Ectodermal cell (in vitro differentiated cells): ENCODE data around the gene CHRD.

Experiments
- H3K27ac ChIP-seq: 2 replicates; pipeline ENCODE4 v1.7.0; 2013; ENCODE audit warnings: mild to moderate bottlenecking, low read depth, low read length; ENCODE audit not compliant: insufficient read depth, poor library complexity, severe bottlenecking
- H3K27me3 ChIP-seq: 2 replicates; pipeline ENCODE4 v1.7.0; 2013; ENCODE audit warnings: mild to moderate bottlenecking, low read length; ENCODE audit not compliant: insufficient read depth, control insufficient read depth, poor library complexity, severe bottlenecking
- H3K36me3 ChIP-seq: one replicate; pipeline ENCODE4 v1.7.0; 2013; ENCODE audit warnings: low read length; ENCODE audit not compliant: control insufficient read depth, insufficient read depth
- H3K4me1 ChIP-seq: one replicate; pipeline ENCODE4 v1.7.0; 2013; ENCODE audit warnings: low read length; ENCODE audit not compliant: control insufficient read depth, insufficient read depth
- H3K4me3 ChIP-seq: 2 replicates; pipeline ENCODE4 v1.7.0; 2013; ENCODE audit warnings: low read depth, low read length, control low read depth; ENCODE audit not compliant: insufficient read depth
- H3K9me3 ChIP-seq: 2 replicates; pipeline ENCODE4 v1.7.0; 2013; ENCODE audit warnings: mild to moderate bottlenecking, low read length, moderate library complexity; ENCODE audit not compliant: control insufficient read depth
- WGBS, 2 experiments: methylation state at CpG; one replicate each; pipeline ENCODE4 v1.1.7; 2013; ENCODE audit warnings: missing lambda C conversion rate in 2 of 2; 5-methylcytosine and 5-hydroxymethylcytosine counted together

The CHRD gene

GRCh38 chr3:184347321-184348056 lies 32.4 kb upstream of the CHRD start:
- WGBS, 2 experiments, result 92 to 93% methylated on average over 12 of the region's 12 CpGs
- H3K27ac ChIP-seq, result no peak overlapping the region
- H3K9me3 ChIP-seq, result no peaks in the 10 kb centered on the region
- no peaks in the 10 kb centered on the region for H3K27me3 ChIP-seq
- peaks cover 10% of the 10 kb centered on the region for H3K36me3 ChIP-seq
- no peak overlapping the region for H3K4me3 ChIP-seq
- peaks cover 36% of the 10 kb centered on the region for H3K4me1 ChIP-seq

GRCh38 chr3:184348057-184348382 lies 31.8 kb upstream of the CHRD start:
- Histone ChIP-seq H3K36me3 (peaks cover 13% of the 10 kb centered on the region), H3K27me3 (no peaks in the 10 kb centered on the region), H3K27ac (no peak overlapping the region), H3K9me3 (no peaks in the 10 kb centered on the region), H3K4me1 (peaks cover 36% of the 10 kb centered on the region), H3K4me3 (no peak overlapping the region)
- 90 to 91% methylated on average over 4 of the region's 4 CpGs for WGBS, 2 experiments

GRCh38 chr3:184349563-184350470 lies 30.0 kb upstream of the CHRD start:
- peaks cover 20% of the 10 kb centered on the region for H3K36me3 ChIP-seq
- 90 to 92% methylated on average over 10 of the region's 10 CpGs for WGBS, 2 experiments

GRCh38 chr3:184350618-184351017 lies 29.2 kb upstream of the CHRD start:
- Histone ChIP-seq H3K4me3 (no peak overlapping the region), H3K27me3 (no peaks in the 10 kb centered on the region), H3K4me1 (peaks cover 21% of the 10 kb centered on the region), H3K9me3 (no peaks in the 10 kb centered on the region), H3K27ac (no peak overlapping the region), H3K36me3 (peaks cover 22% of the 10 kb centered on the region)
- WGBS, 2 experiments, result 92 to 96% methylated on average over 6 of the region's 6 CpGs

More at GRCh38 chr3:184349563-184350470, 30.0 kb upstream of the CHRD start:
- no peaks in the 10 kb centered on the region for H3K27me3 ChIP-seq
- H3K4me1 ChIP-seq, result peaks cover 29% of the 10 kb centered on the region
- H3K9me3 ChIP-seq, result no peaks in the 10 kb centered on the region
- H3K4me3 ChIP-seq, result no peak overlapping the region
- no peak overlapping the region for H3K27ac ChIP-seq

- peaks cover 30% of the 10 kb centered on the region for H3K36me3 ChIP-seq
- no peaks in the 10 kb centered on the region for H3K27me3 ChIP-seq
- H3K9me3 ChIP-seq, result no peaks in the 10 kb centered on the region
- H3K27ac ChIP-seq, result no peak overlapping the region
- no peak overlapping the region for H3K4me3 ChIP-seq
- WGBS, 2 experiments, result 74 to 75% methylated on average over 9 of the region's 9 CpGs
- peaks cover 14% of the 10 kb centered on the region for H3K4me1 ChIP-seq
These were observed 28.2 kb upstream of the CHRD start for GRCh38 chr3:184351511-184352148.

- Histone ChIP-seq H3K4me3 (no peak overlapping the region), H3K36me3 (peaks cover 36% of the 10 kb centered on the region), H3K4me1 (peaks cover 14% of the 10 kb centered on the region), H3K9me3 (no peaks in the 10 kb centered on the region), H3K27me3 (no peaks in the 10 kb centered on the region), H3K27ac (no peak overlapping the region)
- WGBS, 2 experiments, result 90 to 96% methylated on average over 15 of the region's 15 CpGs
These were observed 27.6 kb upstream of the CHRD start for GRCh38 chr3:184352149-184352785.

GRCh38 chr3:184352897-184353545 lies 26.8 kb upstream of the CHRD start:
- no peak overlapping the region for H3K27ac ChIP-seq
- no peaks in the 10 kb centered on the region for H3K27me3 ChIP-seq
- WGBS, 2 experiments, result 95% methylated on average over 11 of the region's 11 CpGs
- peaks cover 14% of the 10 kb centered on the region for H3K4me1 ChIP-seq
- no peaks in the 10 kb centered on the region for H3K9me3 ChIP-seq
- peaks cover 42% of the 10 kb centered on the region for H3K36me3 ChIP-seq
- H3K4me3 ChIP-seq, result no peak overlapping the region

- 94 to 96% methylated on average over 11 of the region's 11 CpGs for WGBS, 2 experiments
- Histone ChIP-seq H3K27ac (no peak overlapping the region), H3K27me3 (no peaks in the 10 kb centered on the region), H3K36me3 (peaks cover 48% of the 10 kb centered on the region), H3K9me3 (no peaks in the 10 kb centered on the region), H3K4me1 (peaks cover 14% of the 10 kb centered on the region), H3K4me3 (no peak overlapping the region)
These were observed 26.3 kb upstream of the CHRD start for GRCh38 chr3:184353546-184353941.

GRCh38 chr3:184354121-184354728 lies 25.6 kb upstream of the CHRD start:
- 84 to 85% methylated on average over 18 of the region's 18 CpGs for WGBS, 2 experiments
- H3K27ac ChIP-seq, result no peak overlapping the region
- peaks cover 48% of the 10 kb centered on the region for H3K36me3 ChIP-seq
- no peaks in the 10 kb centered on the region for H3K9me3 ChIP-seq
- peaks cover 18% of the 10 kb centered on the region for H3K4me1 ChIP-seq
- no peaks in the 10 kb centered on the region for H3K27me3 ChIP-seq
- no peak overlapping the region for H3K4me3 ChIP-seq
